ENCODE results near the gene ZNF214.

The ZNF214 gene

GRCh38 chr11:7020183-7020917 lies at the start of gene ZNF214, which contains the start of gene NLRP14:
TSS of gene ZNF214 (minus strand) at chr11:7020346. CDS start at chr11:7002835, 17,511 bp downstream.
TSS of gene NLRP14 (plus strand) at chr11:7020479. CDS start at chr11:7038587, 18,108 bp downstream.
- no peak for DNase-seq

GRCh38 chr11:7062534-7062933 lies 42.4 kb upstream of the ZNF214 start:
- no peak for DNase-seq

DNA sequence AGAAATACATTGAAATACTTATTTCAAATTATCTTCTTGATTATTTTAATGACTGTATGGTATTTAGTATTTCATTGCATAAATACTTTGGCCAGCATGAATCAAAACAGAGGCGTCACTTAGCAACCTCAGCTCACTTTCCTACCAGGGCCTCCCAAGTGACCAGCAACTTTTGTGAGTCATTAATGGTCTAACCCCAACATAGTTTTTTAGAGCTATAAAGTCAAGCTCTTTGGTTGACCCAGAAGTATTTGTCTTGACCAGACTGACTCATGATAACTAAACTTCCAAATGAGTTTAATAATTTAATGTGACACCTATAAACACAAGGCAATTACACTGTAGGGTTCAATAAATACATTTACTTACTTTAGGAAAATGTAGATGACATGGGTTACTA lies 40.7 kb upstream of the ZNF214 start:
- no peak for DNase-seq

GRCh38 chr11:7057641-7058040 lies 37.5 kb upstream of the ZNF214 start:
- DNase-seq = no peak

GRCh38 chr11:7056828-7057513 lies 36.8 kb upstream of the ZNF214 start:
- no peak for DNase-seq

- DNase-seq = no peak
These were observed 30.0 kb upstream of the ZNF214 start for GRCh38 chr11:7050191-7050590.

DNA sequence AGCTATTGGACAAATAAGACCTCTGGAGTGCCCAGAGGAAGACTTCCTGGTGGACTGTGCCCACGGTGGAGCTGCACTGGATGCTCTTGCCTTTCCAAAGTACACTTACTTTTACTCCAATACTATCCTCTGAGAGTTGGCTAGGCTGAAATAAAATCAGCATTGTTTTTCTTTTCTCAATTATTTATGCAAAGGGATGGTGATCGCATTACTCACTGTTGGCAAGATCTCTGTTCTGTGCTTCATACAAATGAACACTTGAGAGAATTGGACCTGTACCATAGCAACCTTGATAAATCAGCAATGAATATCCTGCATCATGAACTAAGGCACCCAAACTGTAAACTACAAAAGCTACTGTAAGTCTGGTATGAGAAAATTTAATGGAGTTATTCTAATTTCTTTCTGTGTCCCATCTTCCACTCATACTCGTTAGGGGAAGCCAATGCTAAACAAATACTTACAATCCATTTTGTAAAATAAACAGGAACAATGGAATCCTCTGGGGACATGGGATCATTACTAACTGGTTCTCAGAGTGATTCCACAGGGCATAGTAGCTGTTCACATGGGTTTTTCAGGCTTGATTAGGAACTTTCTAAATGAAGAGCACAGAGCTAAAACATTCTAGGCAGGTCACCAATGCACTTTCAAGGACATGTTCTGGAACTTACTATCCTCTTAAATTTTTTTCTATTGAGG lies 26.5 kb upstream of the ZNF214 start:
- no peak for DNase-seq

- DNase-seq = no peak
These were observed 13.9 kb upstream of the ZNF214 start for GRCh38 chr11:7034019-7034418.

GRCh38 chr11:7032692-7033091 lies 12.5 kb upstream of the ZNF214 start:
- DNase-seq = no peak

DNA sequence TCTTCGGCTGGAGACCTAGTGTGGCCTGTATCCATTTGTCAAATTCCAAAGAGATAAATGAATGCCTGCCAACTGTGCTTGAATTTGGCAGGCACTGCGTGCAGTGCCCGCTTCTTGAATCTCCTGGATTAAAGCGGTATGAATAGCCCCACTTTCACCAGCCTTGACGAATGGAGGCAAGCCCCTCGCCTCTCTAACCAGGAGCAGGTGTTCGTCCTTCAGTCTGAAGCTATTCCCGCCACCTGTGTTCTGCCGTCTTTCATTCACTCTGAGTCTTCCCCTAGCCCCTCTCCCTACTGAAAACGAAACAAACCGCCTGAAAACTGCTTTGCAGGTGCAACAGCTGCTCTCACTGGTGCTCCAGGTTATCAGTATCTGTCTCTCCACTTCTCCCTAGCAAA lies 11.3 kb upstream of the ZNF214 start:
- no peak for DNase-seq

DNA sequence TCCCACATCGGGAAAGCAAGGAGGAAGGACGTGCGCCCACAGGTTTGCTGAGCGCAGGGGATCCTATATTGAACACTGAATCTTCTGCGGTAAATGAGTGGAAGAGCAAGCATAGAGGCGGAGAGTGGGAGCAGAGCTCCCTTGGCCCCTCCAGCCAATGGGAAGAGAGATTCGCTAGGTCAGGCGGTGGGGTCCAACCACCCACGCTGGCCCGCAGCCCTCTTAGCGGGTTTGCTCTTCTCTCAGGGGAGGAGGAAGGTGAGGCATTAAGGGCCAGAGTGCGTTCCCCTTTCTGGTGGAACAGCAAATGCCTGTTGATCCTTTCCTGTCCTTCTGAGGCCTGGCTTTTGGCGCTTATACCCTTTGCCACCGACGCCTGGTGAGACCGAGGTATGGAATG lies 10.7 kb upstream of the ZNF214 start:
- DNase-seq = no peak

- DNase-seq = no peak
These were observed 8.0 kb upstream of the ZNF214 start for GRCh38 chr11:7028141-7028540.

DNA sequence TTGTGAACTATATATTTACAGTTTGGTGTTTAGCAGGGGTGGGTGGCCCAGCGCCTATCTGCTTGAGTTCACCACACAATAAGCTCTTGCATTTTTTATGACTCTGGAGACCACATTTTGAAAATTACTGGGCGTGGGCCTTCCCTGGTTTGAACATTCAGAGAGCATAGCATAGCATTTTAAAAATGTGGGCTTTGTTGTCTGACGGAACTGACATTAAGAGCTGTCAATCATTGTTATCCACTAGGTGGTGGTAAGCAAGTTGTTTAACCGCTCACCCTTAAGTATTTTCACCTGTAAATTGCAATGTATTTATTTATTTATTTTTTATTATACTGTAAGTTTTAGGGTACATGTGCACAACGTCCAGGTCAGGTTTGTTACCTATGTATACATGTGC lies 1.2 kb upstream of the ZNF214 start:
- no peak for DNase-seq

DNA sequence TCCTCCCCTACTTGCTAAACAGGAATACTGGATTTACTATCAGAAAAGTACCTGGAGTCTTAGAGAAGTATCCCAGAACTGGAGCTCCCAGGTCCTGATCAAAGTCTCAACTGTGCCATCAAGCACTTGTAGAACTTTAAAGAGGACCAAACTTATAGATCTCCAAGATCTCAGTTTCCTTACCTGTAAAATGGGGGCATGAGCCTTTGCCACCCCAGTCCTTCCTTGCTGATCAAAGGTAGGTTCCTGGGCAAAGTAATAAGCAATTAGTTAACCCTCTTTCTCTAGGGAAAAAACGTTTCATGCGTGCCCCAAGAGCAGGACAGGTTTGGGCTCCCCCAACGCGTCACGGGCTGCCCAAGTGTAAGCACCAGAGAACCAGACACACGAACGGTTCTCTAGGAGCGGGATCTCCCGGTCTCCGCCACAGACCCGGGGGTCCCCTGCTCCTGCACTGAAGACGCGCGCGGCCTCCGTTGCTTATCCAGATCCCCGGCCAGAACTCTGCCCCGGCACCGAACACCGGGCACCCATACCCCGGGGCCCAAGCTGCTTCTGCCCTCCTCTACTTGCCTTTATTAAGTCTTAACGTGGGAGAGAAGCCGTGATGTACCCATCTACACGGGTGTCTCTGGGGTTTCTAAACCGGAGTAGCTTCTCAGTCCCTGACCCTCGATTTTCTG lies 505 bp downstream of the ZNF214 start:
- no peak for DNase-seq

DNA sequence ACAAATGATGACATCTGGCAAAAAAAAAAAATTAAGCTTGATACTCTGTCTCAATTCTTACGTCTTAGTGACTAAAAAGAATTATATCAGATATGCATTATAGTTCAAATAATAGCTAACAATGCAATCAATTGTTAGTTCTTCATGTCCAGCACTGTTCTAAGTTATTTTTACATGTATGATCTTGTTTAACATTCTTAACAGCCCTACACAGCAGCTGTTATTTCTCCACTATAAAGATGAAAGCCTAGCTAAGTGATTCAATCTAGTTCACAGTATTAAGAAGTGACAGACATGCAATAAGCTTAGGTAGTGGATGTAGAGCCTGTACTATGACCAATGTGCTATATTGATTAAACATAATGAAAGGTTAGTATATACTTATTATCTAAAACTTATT lies 4.1 kb downstream of the ZNF214 start:
- no peak for DNase-seq

- DNase-seq = no peak
These were observed 6.0 kb downstream of the ZNF214 start for GRCh38 chr11:7014118-7014517.

GRCh38 chr11:7004482-7004881 lies 15.7 kb downstream of the ZNF214 start:
- DNase-seq = no peak

DNA sequence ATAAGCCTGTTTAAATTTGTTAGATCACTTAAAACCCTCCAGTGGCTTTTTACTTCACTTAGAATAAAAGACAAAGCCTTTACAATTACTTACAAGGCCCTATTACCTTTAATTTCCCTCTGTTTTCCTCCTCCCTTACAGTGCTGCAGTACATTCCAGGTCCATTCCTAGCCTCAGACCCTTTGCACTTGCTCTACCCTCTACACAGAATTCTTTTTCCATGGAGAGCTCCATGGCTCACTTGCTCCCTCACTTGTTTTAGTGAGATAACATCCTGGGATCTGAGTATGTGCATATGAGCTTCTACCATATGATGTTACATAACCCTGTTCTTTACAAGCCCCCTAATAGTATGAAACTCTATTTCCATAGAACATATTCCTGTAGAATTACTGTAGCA lies 24.4 kb downstream of the ZNF214 start:
- no peak for DNase-seq

GRCh38 chr11:6992457-6993417 lies 27.4 kb downstream of the ZNF214 start:
- DNase-seq = no peak

GRCh38 chr11:6992026-6992425 lies 28.1 kb downstream of the ZNF214 start:
- DNase-seq = no peak

GRCh38 chr11:6991227-6991626 lies 28.9 kb downstream of the ZNF214 start:
- DNase-seq = no peak

- no peak for DNase-seq
These were observed 31.6 kb downstream of the ZNF214 start for GRCh38 chr11:6988506-6988905.

Data from CD4-positive, alpha-beta T cell treated with Interleukin-1 beta for 1 hour (primary cell).